ENCODE data around the gene SEPTIN10.

Gene SEPTIN10

DNA sequence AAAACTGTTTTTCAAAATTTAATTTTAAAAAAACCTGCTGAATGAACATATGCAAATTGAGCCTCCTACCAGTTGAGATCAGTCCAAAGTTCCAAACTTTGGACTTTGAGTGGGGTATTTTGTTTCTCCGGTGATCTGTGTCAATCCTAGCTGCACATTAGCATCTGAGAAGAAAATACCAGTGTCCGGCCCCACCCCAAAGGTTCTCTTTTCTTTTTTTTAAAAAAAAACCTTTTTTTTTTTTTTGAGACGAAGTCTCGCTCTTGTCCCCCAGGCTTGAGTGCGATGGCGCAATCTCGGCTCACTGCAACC, 91.7 kb downstream of the SEPTIN10 start:
- Mint-ChIP-seq H3K4me3 (no peak overlapping the region), H3K9me3 (no peaks in the 10 kb centered on the region), H3K4me1 (ENCODE audit: low read depth) (no peaks in the 10 kb centered on the region), H3K27me3 (no peaks in the 10 kb centered on the region), H3K36me3 (ENCODE audit: low read depth) (no peaks in the 10 kb centered on the region), H3K27ac (no peak overlapping the region)
- intact Hi-C loops (cut with micrococcal nuclease), result no loop called here

DNA sequence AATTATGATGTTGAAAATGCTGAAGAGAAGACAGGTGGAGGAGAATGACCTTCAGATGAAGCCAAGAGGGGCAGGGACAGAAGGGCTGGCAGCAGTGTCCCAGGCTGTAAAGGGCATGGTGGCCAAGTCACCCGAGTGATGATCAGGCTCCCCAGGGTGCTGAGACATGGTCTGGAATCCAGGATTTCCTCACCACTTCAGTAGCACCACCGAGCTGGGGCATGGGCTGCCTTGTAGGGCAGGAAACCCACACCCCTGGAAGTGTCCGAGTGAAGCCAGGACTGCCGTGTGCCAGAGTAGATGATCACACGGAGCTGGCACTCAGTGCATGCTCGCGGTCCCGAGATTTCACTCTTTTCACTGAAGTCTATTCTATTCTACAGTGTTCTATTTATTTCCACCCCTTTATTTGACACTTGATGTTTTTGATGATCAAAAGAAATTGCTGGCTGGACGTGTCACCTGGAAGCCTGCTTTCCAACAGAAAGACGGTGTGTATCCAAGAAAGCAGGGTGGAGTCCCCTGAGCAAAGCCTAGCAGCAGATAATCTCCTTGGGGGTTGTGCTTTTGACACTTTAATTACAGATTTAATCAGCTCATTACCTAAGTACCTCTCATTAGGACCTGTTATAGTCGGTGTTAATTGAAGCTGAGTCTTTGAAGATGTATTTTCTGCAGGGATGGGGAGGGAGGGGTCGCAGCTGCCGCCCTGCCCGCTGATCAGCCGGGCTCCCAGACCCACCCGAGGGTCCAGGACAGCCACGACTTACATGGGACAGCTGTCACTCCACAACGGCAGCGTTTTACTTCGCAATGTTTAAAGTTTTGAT, 92.3 kb downstream of the SEPTIN10 start:
- Mint-ChIP-seq H3K9me3 (no peaks in the 10 kb centered on the region), H3K36me3 (ENCODE audit: low read depth) (no peaks in the 10 kb centered on the region), H3K27ac (no peak overlapping the region), H3K27me3 (no peaks in the 10 kb centered on the region), H3K4me3 (no peak overlapping the region), H3K4me1 (ENCODE audit: low read depth) (no peaks in the 10 kb centered on the region)
- intact Hi-C loops (cut with micrococcal nuclease), result no loop called here

- no peak overlapping the region for H3K4me3 Mint-ChIP-seq
- intact Hi-C loops (cut with micrococcal nuclease), result no loop called here
- no peaks in the 10 kb centered on the region for H3K36me3 Mint-ChIP-seq (ENCODE audit: low read depth)
- H3K27ac Mint-ChIP-seq, result no peak overlapping the region
- no peaks in the 10 kb centered on the region for H3K9me3 Mint-ChIP-seq
- no peaks in the 10 kb centered on the region for H3K27me3 Mint-ChIP-seq
- H3K4me1 Mint-ChIP-seq (ENCODE audit: low read depth), result no peaks in the 10 kb centered on the region
Measured at GRCh38 chr2:109519513-109519912, 94.3 kb downstream of the SEPTIN10 start.

- Mint-ChIP-seq H3K27ac (no peak overlapping the region), H3K4me1 (ENCODE audit: low read depth) (no peaks in the 10 kb centered on the region), H3K36me3 (ENCODE audit: low read depth) (no peaks in the 10 kb centered on the region), H3K27me3 (no peaks in the 10 kb centered on the region), H3K9me3 (no peaks in the 10 kb centered on the region), H3K4me3 (no peak overlapping the region)
- intact Hi-C loops (cut with micrococcal nuclease), result no loop called here
Measured at GRCh38 chr2:109517118-109517889, 96.5 kb downstream of the SEPTIN10 start.

DNA sequence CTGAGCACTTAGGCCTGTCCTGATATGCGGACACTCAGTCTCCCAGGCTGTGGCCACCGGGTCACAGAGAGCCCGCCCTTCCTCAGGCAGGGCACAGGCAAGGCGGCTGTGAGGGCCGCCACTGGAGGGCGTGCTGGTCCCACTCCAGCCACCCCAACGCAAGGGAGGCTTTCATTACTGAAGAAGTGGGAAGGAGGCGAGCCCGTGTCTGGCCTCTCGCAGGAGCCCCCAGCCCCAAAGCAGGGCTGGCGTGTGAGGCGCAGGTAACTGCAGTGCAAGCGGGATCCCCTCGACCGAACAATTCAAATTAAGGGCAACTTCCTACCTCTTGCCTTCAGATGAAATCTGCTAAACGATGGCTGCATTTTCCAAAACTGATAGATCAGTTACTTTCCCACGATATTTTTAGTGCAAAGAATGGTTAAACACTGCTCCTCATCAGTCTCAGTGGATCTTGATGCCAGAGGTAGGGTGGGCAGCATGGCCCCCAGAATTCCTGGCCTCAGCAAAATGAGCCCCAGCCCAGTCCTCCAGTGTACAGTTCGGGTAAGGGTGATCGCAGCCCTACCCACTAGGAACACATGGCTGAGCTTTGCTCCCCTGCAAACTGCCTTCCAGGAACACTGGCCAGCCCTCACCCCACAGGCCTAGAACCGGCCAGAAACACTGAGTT, 97.2 kb downstream of the SEPTIN10 start:
- H3K27ac Mint-ChIP-seq, result no peak overlapping the region
- intact Hi-C loops (cut with micrococcal nuclease), result no loop called here

GRCh38 chr2:109514857-109515256, 98.9 kb downstream of the SEPTIN10 start:
- Mint-ChIP-seq H3K9me3 (no peaks in the 10 kb centered on the region), H3K4me3 (no peak overlapping the region), H3K27ac (no peak overlapping the region), H3K36me3 (ENCODE audit: low read depth) (no peaks in the 10 kb centered on the region), H3K4me1 (ENCODE audit: low read depth) (no peaks in the 10 kb centered on the region), H3K27me3 (no peaks in the 10 kb centered on the region)
- intact Hi-C loops (cut with micrococcal nuclease), result loop anchor here (5.0 kb wide), 1 partner anchor 588 kb away; no protein-coding TSS in a partner anchor

More for the DNA sequence above, 97.2 kb downstream of the SEPTIN10 start:
- Mint-ChIP-seq H3K27me3 (no peaks in the 10 kb centered on the region), H3K9me3 (no peaks in the 10 kb centered on the region), H3K4me3 (no peak overlapping the region), H3K4me1 (ENCODE audit: low read depth) (no peaks in the 10 kb centered on the region), H3K36me3 (ENCODE audit: low read depth) (no peaks in the 10 kb centered on the region)

GRCh38 chr2:109513749-109514588, 99.8 kb downstream of the SEPTIN10 start:
- no peaks in the 10 kb centered on the region for H3K36me3 Mint-ChIP-seq (ENCODE audit: low read depth)
- H3K9me3 Mint-ChIP-seq, result no peaks in the 10 kb centered on the region
- no peaks in the 10 kb centered on the region for H3K4me1 Mint-ChIP-seq (ENCODE audit: low read depth)
- no peak overlapping the region for H3K27ac Mint-ChIP-seq
- no peaks in the 10 kb centered on the region for H3K27me3 Mint-ChIP-seq
- no peak overlapping the region for H3K4me3 Mint-ChIP-seq
- intact Hi-C loops (cut with micrococcal nuclease), result loop anchor here (5.0 kb wide), 1 partner anchor 587 kb away; no protein-coding TSS in a partner anchor

DNA sequence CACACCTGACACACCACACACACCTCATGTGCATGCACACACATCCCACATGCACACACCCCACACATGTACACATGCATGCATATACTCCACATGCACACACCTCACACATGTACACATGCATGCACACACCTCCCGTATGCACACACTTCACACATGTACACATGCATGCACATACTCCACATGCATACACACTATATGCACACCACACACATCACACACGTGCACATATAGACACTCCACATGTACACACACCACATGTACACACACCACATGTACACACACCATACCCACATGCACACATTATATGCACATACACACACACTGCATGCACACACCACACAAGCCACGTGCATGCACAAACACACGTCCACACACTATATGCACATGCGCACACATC, 100.5 kb downstream of the SEPTIN10 start:
- H3K27ac Mint-ChIP-seq, result no peak overlapping the region
- intact Hi-C loops (cut with micrococcal nuclease), result loop anchor here (5.0 kb wide), 1 partner anchor 586 kb away; no protein-coding TSS in a partner anchor
- no peaks in the 10 kb centered on the region for H3K27me3 Mint-ChIP-seq
- H3K36me3 Mint-ChIP-seq (ENCODE audit: low read depth), result no peaks in the 10 kb centered on the region
- H3K4me1 Mint-ChIP-seq (ENCODE audit: low read depth), result no peaks in the 10 kb centered on the region
- no peaks in the 10 kb centered on the region for H3K9me3 Mint-ChIP-seq
- H3K4me3 Mint-ChIP-seq, result no peak overlapping the region

DNA sequence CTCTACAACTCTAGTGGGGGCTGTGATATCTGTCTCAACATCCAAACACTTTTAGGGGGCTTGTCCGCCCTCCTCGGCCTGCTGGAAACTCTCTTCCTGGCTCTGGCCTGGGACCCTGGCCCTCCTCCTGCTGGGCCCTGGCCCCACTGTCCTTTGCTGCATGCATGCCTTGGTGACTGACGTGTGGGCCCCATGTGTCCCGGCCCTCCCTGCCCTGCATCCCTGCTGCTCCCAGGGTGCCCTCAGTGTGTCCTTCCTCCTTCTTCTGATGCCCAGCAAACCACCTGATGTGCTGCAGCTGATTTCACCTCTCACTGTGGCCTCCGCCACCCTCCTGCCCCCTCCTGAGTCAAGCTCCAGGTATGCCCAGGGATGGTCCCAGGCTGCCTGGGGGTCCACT, 101.7 kb downstream of the SEPTIN10 start:
- H3K36me3 Mint-ChIP-seq (ENCODE audit: low read depth), result no peaks in the 10 kb centered on the region
- H3K4me3 Mint-ChIP-seq, result no peak overlapping the region
- no peak overlapping the region for H3K27ac Mint-ChIP-seq
- H3K9me3 Mint-ChIP-seq, result no peaks in the 10 kb centered on the region
- intact Hi-C loops (cut with micrococcal nuclease), result loop anchor here (5.0 kb wide), 1 partner anchor 585 kb away; no protein-coding TSS in a partner anchor
- no peaks in the 10 kb centered on the region for H3K4me1 Mint-ChIP-seq (ENCODE audit: low read depth)
- H3K27me3 Mint-ChIP-seq, result no peaks in the 10 kb centered on the region

- Mint-ChIP-seq H3K4me1 (ENCODE audit: low read depth) (no peaks in the 10 kb centered on the region), H3K9me3 (no peaks in the 10 kb centered on the region)
Measured at GRCh38 chr2:109511168-109511567, 102.6 kb downstream of the SEPTIN10 start.

GRCh38 chr2:109510136-109511028, 103.4 kb downstream of the SEPTIN10 start:
- Mint-ChIP-seq H3K4me3 (no peak overlapping the region), H3K9me3 (no peaks in the 10 kb centered on the region), H3K27ac (no peak overlapping the region), H3K36me3 (ENCODE audit: low read depth) (no peaks in the 10 kb centered on the region), H3K27me3 (no peaks in the 10 kb centered on the region), H3K4me1 (ENCODE audit: low read depth) (no peaks in the 10 kb centered on the region)
- intact Hi-C loops (cut with micrococcal nuclease), result loop anchor here (1.0 to 5.0 kb wide), 2 partner anchors 382 to 583 kb away; no protein-coding TSS in a partner anchor

More at GRCh38 chr2:109511168-109511567, 102.6 kb downstream of the SEPTIN10 start:
- no peaks in the 10 kb centered on the region for H3K36me3 Mint-ChIP-seq (ENCODE audit: low read depth)
- no peaks in the 10 kb centered on the region for H3K27me3 Mint-ChIP-seq
- no peak overlapping the region for H3K27ac Mint-ChIP-seq
- intact Hi-C loops (cut with micrococcal nuclease), result loop anchor here (5.0 kb wide), 1 partner anchor 584 kb away; no protein-coding TSS in a partner anchor
- no peak overlapping the region for H3K4me3 Mint-ChIP-seq

GRCh38 chr2:109508556-109508955, 105.2 kb downstream of the SEPTIN10 start:
- H3K27me3 Mint-ChIP-seq, result no peaks in the 10 kb centered on the region
- no peak overlapping the region for H3K27ac Mint-ChIP-seq
- no peak overlapping the region for H3K4me3 Mint-ChIP-seq
- no peaks in the 10 kb centered on the region for H3K9me3 Mint-ChIP-seq
- H3K4me1 Mint-ChIP-seq (ENCODE audit: low read depth), result no peaks in the 10 kb centered on the region
- H3K36me3 Mint-ChIP-seq (ENCODE audit: low read depth), result no peaks in the 10 kb centered on the region
- intact Hi-C loops (cut with micrococcal nuclease), result loop anchor here (10.0 kb wide), 1 partner anchor 254 kb away; no protein-coding TSS in a partner anchor
